HepG2 (cell line): ENCODE measurements around the gene RAC3. TPM values are rescaled to one million over a fixed set of nuclear protein-coding genes. Genes with fewer than 3 reads are reported as not detected.

Experiments used
- ARNTL ChIP-seq: sonication (generic); formaldehyde crosslinking; IDR thresholded peaks from 2 replicates; pipeline ENCODE4 v1.4.0; 2020; ENCODE audit warnings: mild to moderate bottlenecking, missing genetic modification reagents
- CC2D1A ChIP-seq: sonication (generic); formaldehyde crosslinking; IDR thresholded peaks from 2 replicates; pipeline ENCODE4 v1.8.1; 2023; ENCODE audit warnings: mild to moderate bottlenecking, missing genetic modification reagents
- HMG20A ChIP-seq: IDR thresholded peaks from 2 replicates; pipeline ENCODE4 v1.6.1; 2016; ENCODE audit warnings: borderline replicate concordance
- ISL2 ChIP-seq: sonication (generic); formaldehyde crosslinking; IDR thresholded peaks from 2 replicates; pipeline ENCODE4 v1.5.0; 2020; ENCODE audit warnings: missing genetic modification reagents
- LBX2 ChIP-seq: sonication (generic); formaldehyde crosslinking; IDR thresholded peaks from 2 replicates; pipeline ENCODE4 v1.5.0; 2020; ENCODE audit warnings: missing genetic modification reagents, mild to moderate bottlenecking, borderline replicate concordance
- NFKBIZ ChIP-seq: IDR thresholded peaks from 2 replicates; pipeline ENCODE4 v1.6.1; 2018; ENCODE audit warnings: missing genetic modification reagents, missing compliant biosample characterization
- SMAD3 ChIP-seq: sonication (generic); formaldehyde crosslinking; IDR thresholded peaks from 2 replicates; pipeline ENCODE4 v1.4.0; 2020; ENCODE audit warnings: missing genetic modification reagents
- ZBED4 ChIP-seq: sonication (generic); formaldehyde crosslinking; IDR thresholded peaks from 2 replicates; pipeline ENCODE4 v1.4.0; 2020; ENCODE audit warnings: missing genetic modification reagents, borderline replicate concordance
- ZBTB38 ChIP-seq: sonication (generic); formaldehyde crosslinking; IDR thresholded peaks from 2 replicates; pipeline ENCODE4 v1.5.1; 2020; ENCODE audit warnings: mild to moderate bottlenecking, missing genetic modification reagents
- ZBTB8A ChIP-seq: sonication (generic); formaldehyde crosslinking; IDR thresholded peaks from 2 replicates; pipeline ENCODE4 v1.4.0; 2020; ENCODE audit warnings: mild to moderate bottlenecking, low read depth, missing genetic modification reagents, borderline replicate concordance
- ZHX2 ChIP-seq, 2 experiments: sonication (generic) in 1 of 2; formaldehyde crosslinking in 1 of 2; IDR thresholded peaks; 2 replicates each; pipeline versions ENCODE4 v1.6.1 to v1.9.0; 2014 to 2022; ENCODE audit warnings: antibody characterized with exemption in 1 of 2, borderline replicate concordance in 1 of 2, inconsistent platforms in 1 of 2, low read depth in 1 of 2, missing genetic modification reagents in 1 of 2
- ZNF10 ChIP-seq: sonication (generic); formaldehyde crosslinking; IDR thresholded peaks from 2 replicates; pipeline ENCODE4 v1.4.0; 2020; ENCODE audit warnings: mild to moderate bottlenecking, low read depth, missing genetic modification reagents, borderline replicate concordance
- ZNF510 ChIP-seq: sonication (generic); formaldehyde crosslinking; IDR thresholded peaks from 2 replicates; pipeline ENCODE4 v1.4.0; 2020; ENCODE audit warnings: low read depth, mild to moderate bottlenecking, missing genetic modification reagents
- ZNF543 ChIP-seq: sonication (generic); formaldehyde crosslinking; IDR thresholded peaks from 2 replicates; pipeline ENCODE4 v1.4.0; 2020; ENCODE audit warnings: mild to moderate bottlenecking, missing genetic modification reagents
- ZNF562 ChIP-seq: sonication (generic); formaldehyde crosslinking; IDR thresholded peaks from 2 replicates; pipeline ENCODE4 v1.8.0; 2022; ENCODE audit warnings: missing genetic modification reagents, borderline replicate concordance
- ZNF598 ChIP-seq: sonication (generic); formaldehyde crosslinking; IDR thresholded peaks from 2 replicates; pipeline ENCODE4 v1.5.1; 2020; ENCODE audit warnings: mild to moderate bottlenecking, missing genetic modification reagents, borderline replicate concordance
- ZNF639 ChIP-seq: conservative IDR thresholded peaks from 2 replicates; pipeline ENCODE4 v1.6.1; 2018; ENCODE audit warnings: missing genetic modification reagents
- polyA plus RNA-seq, 8 experiments: library from polyadenylated mRNA; depleted of rRNA in 3 of 8; stranded (reverse) in 7 of 8; unstranded in 1 of 8; fragments of >200 nt; fragmentation: Illumina TruSeq in 4 of 8; extraction: Trizol in 4 of 8; gene quantifications; 2 replicates each; pipeline versions ENCODE4 v1.2.1 to v1.2.3, GENCODE V29; 2011 to 2016; ENCODE audit warnings: low read depth in 4 of 8, missing spikeins in 1 of 8, mixed read lengths in 1 of 8; ENCODE audit not compliant: insufficient read depth in 1 of 8
- total RNA-seq, 5 experiments: library from RNA; depleted of rRNA; stranded (reverse); fragments of >200 nt; fragmentation: Illumina TruSeq; extraction: Trizol; gene quantifications; 2 replicates each; pipeline ENCODE4 v1.2.3, GENCODE V29; 2016; ENCODE audit warnings: low read depth in 1 of 5

RAC3 gene
- total and polyA plus RNA-seq, 2 of the 13 experiments (the other 11 are each of a cell fraction or from before 2014, with no cell fraction given), result 10.5 to 21.3 TPM

- TF ChIP-seq ZHX2 (IDR thresholded peaks at IDR 0.05; ENCODE audit: low read depth), result no peak
- TF ChIP-seq ZHX2 (CRISPR knock-in tag; IDR thresholded peaks at IDR 0.05; ENCODE audit: borderline replicate concordance), result no peak
- 0 out of 2 replicates have a peak, but pooled peaks have one; percentile 30 for TF ChIP-seq ARNTL (CRISPR knock-in tag)
- TF ChIP-seq ZNF639 (CRISPR knock-in tag), result no peak; the same call in none of the 2 replicates
- no peak for TF ChIP-seq CC2D1A (CRISPR knock-in tag)
- TF ChIP-seq NFKBIZ (CRISPR knock-in tag), result no peak
- peak; percentile 52; the same call in 1 of the 2 replicates for TF ChIP-seq ZBED4
- TF ChIP-seq ZNF10 (CRISPR knock-in tag), result 0 out of 2 replicates have a peak, but pooled peaks have one; percentile 37
- no peak for TF ChIP-seq SMAD3 (CRISPR knock-in tag)
- peak; percentile 70 for TF ChIP-seq ISL2 (CRISPR knock-in tag)
- no peak for TF ChIP-seq LBX2 (CRISPR knock-in tag)
- 0 out of 2 replicates have a peak, but pooled peaks have one; percentile 6 for TF ChIP-seq ZNF598
- TF ChIP-seq ZNF510 (CRISPR knock-in tag), result 0 out of 2 replicates have a peak, but pooled peaks have one; percentile 65
- TF ChIP-seq HMG20A, result no peak
- TF ChIP-seq ZBTB38 (CRISPR knock-in tag), result no peak
- TF ChIP-seq ZNF543 (CRISPR knock-in tag), result peak; percentile 90; the same call in 1 of the 2 replicates
- peak; percentile 50 for TF ChIP-seq ZBTB8A
- no peak for TF ChIP-seq ZNF562 (CRISPR knock-in tag)
Measured at GRCh38 chr17:82022310-82022980, 9.0 kb upstream of the RAC3 start, which contains the start of gene CENPX (continued).
